ENCODE results near the gene C3orf18.

The C3orf18 gene

GRCh38 chr3:50567386-50568167 lies at the start of gene C3orf18:
Gene C3orf18 (minus strand): TSS chr3:50567747. CDS start chr3:50565699, 2,048 bp downstream.
- no peak for DNase-seq

- no peak for DNase-seq
These were observed 49.2 kb upstream of the C3orf18 start for GRCh38 chr3:50616770-50617095.

- no peak for DNase-seq
These were observed 48.6 kb upstream of the C3orf18 start for GRCh38 chr3:50616003-50616769.

DNA sequence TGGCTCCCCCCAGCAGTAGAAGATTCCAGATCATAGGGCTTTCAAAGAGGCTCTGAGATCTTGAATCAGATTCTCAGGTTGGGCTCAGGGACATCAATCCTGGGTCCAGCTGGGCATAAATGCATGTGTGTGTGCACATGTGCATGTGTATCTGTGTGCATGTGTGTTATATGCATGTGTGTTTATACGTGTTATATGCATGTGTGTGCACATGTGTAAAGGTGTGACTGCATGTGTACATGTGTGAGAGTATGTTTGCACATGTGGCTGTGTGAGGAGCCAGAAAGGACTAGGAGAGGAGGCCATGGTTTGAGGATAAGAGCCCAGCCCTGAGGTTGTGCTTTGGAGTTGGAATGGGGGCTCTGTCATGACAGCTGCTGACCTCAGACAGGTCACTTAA lies 47.6 kb upstream of the C3orf18 start:
- no peak for DNase-seq

DNA sequence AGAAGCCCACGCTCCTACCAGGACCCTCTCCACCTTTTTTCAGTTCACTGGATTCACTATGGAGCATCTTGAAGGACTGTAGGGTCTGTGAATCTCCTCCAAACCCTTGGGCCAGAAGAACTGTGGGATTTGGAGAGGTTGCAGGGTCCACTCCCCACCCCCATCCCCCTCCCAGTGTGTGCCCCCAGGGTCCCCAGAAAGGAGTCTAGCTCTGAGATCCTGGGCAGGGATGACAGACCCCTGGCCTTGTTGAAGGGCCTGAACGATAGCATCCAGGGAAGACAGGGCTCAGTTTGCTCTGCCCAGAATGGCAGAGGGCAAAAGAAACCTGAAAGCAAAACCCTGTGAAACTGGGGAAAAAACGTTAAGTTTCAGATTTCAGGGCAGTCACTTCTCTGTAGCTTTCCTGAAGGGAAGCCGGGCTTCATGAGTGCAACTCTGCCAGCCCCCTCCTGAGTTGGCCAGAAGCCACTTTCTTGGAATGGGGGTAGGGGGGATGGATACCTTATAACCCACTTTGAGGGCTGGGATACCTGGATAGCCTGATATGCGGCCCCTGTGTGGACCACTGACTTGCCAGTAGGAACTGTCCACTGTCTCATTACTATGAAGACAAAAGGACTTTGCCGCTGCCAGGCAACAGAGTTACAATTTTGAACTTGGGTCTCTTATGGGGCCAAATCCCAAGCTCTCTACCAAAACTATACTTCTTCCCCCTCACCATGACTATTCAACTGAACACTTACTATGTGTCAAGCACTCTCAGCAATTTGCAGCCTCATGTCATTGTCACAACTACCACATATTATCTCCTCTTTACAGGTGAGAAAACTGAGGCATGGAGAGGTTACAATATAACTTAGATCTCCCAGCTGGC lies 45.7 kb upstream of the C3orf18 start:
- DNase-seq = no peak

DNA sequence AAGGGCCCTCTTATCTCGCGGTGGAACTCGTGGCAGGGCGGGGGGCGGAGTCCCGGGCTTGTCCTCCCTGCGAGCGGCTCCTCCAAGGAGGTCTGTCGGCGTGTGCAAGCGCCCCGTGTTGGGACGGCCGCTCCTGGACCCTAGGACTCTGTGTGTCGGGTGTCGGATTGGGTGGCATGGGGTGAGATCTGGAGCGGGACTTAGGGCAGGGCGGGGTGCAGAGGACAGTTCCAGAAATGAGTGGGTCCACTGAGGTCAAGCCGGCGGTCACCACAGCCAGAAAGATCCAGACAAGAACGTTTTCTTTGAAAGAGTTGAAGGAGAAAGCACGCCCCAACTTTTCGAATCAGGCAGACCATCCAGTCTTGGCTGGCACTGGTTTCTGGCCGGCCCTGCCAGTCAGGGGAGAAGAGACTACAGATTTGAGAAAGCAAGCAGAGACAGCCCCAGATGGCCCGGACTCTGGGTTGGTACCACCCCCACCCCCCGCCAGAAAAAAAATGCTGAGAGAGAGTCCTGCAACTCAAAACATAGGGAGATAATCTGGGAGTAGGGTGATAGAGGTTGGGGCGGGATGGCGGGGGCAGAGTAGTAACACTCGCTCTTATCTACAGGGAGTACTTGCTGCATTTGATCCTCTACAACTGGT lies 44.8 kb upstream of the C3orf18 start:
- no peak for DNase-seq

GRCh38 chr3:50611464-50612233 lies 44.1 kb upstream of the C3orf18 start, which contains the start of gene CISH:
Gene CISH (minus strand): TSS chr3:50611774. CDS start chr3:50611650, 124 bp downstream.
- DNase-seq = peak; percentile 87

- DNase-seq = no peak
These were observed 43.5 kb upstream of the C3orf18 start for GRCh38 chr3:50610992-50611463.

- DNase-seq = no peak
These were observed 42.8 kb upstream of the C3orf18 start for GRCh38 chr3:50610181-50610971.

- DNase-seq = no peak
These were observed 42.2 kb upstream of the C3orf18 start for GRCh38 chr3:50609763-50610085.

GRCh38 chr3:50609071-50609762 lies 41.7 kb upstream of the C3orf18 start:
- DNase-seq = no peak

- no peak for DNase-seq
These were observed 40.7 kb upstream of the C3orf18 start for GRCh38 chr3:50608278-50608677.

- no peak for DNase-seq
These were observed 39.9 kb upstream of the C3orf18 start for GRCh38 chr3:50607271-50608091.

DNA sequence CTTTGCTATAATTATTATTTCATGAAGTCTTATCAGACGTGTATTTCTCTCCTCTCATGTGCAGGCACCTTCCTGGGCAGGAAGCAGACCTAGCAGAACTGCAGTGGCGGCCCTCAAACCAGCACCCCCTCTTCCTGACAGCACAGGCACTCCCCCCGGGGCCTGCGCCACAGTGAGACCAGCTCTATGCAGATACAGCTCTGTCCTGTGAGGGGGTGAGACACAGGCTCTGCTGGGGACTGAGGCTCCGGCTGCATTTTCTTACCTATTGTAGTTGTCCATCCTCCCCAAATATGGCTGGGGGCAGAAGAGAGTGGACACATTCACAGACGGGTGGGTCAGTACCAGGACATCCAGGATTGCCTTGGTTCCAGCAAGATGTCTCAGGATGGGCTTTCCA lies 39.0 kb upstream of the C3orf18 start:
- DNase-seq = no peak

- DNase-seq = no peak
These were observed 38.4 kb upstream of the C3orf18 start for GRCh38 chr3:50605901-50606326.

DNA sequence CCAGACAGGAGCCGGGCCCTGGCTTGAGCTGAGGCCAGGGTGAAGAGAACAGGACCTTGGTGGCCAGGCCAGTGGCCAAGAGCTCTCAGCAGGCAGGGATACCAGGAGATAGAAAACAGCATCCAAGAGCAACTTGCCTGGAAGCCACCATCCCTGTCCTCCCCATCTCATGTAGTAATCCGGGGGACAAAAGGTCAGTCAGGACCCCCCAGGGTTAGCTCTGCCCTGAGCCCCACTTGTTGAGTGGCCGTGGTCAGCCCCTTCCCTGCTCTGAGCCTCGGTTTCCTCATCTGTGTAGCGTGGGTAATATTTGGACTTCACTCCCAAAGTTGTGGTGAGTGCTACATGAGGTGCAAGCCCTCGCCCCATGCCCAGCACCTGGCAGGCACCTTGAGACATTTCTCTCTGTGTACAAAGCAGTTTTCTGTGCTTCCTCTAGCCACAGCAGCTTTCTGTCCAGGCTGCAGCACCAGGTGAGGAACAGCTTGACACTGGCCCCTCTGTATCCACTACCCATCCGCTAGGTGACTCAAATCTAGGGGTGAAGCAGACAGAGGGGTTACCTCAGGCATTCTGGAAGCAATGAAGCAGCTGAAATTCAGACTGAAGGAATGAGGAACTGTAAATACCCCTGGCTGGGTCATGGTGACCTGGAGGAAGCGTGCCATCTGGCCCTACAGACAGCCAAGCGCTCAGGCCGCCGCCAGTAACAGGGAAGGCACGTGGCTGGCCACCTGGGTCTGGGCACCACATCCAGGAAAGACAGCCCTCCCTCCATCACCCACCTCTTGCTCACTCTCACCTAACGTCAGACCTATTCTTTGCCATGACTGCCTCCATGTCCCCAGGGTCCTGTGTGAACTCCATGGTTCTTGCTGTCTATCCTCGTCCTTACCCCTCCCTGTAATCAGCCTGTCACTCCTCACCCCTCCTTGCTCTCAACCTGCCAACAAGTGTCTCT lies 37.4 kb upstream of the C3orf18 start:
- no peak for DNase-seq

- DNase-seq = no peak
These were observed 36.6 kb upstream of the C3orf18 start for GRCh38 chr3:50604110-50604621.

All from cortex of kidney (tissue), 1 donor.